Measurements from ENCODE around the gene SIGLEC7.

Gene SIGLEC7

GRCh38 chr19:51110666-51110971 lies 31.5 kb upstream of the SIGLEC7 start:
- ChIA-PET CTCF (interaction anchor here (1.2 to 1.6 kb wide), 2 partner anchors 94 to 108 kb away, joined by 4 to 5 read pairs; no protein-coding TSS in a partner anchor), POLR2A (no interaction called here)
- Histone ChIP-seq H3K27ac (ENCODE audit: extremely low read depth, low read depth, low read length) (no peak overlapping the region), H3K36me3 (ENCODE audit: control insufficient read depth in 2 of 2, insufficient read depth in 1 of 2, low read length in 2 of 2) (peaks cover 0 to 3% of the 10 kb centered on the region in 2 experiments; a peak in 1 of 3 replicates), H3K9me3 (ENCODE audit: control insufficient read depth, insufficient read depth, low read depth, low read length) (no peaks in the 10 kb centered on the region), H3K4me3 (ENCODE audit: low read depth, low read length) (no peak overlapping the region), H3K4me1 (ENCODE audit: control insufficient read depth, insufficient read depth, low read length) (no peaks in the 10 kb centered on the region)
- no peak for TF ChIP-seq ZNF394 (tag by site-specific recombination; IDR thresholded peaks at IDR 0.05; ENCODE audit: borderline replicate concordance)
- no peak for TF ChIP-seq ZNF133 (tag by site-specific recombination; IDR thresholded peaks at IDR 0.05)
- TF ChIP-seq, protein P1, sequence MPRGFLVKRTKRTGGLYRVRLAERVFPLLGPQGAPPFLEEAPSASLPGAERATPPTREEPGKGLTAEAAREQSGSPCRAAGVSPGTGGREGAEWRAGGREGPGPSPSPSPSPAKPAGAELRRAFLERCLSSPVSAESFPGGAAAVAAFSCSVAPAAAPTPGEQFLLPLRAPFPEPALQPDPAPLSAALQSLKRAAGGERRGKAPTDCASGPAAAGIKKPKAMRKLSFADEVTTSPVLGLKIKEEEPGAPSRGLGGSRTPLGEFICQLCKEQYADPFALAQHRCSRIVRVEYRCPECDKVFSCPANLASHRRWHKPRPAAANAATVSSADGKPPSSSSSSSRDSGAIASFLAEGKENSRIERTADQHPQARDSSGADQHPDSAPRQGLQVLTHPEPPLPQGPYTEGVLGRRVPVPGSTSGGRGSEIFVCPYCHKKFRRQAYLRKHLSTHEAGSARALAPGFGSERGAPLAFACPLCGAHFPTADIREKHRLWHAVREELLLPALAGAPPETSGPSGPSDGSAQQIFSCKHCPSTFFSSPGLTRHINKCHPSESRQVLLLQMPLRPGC (tag by site-specific recombination; IDR thresholded peaks at IDR 0.05), result no peak
- no peak for TF ChIP-seq KLF1 (tag by site-specific recombination; IDR thresholded peaks at IDR 0.05)
- TF ChIP-seq ZNF37A (tag by site-specific recombination; IDR thresholded peaks at IDR 0.05), result no peak
- no peak for TF ChIP-seq HOXD13 (CRISPR knock-in tag; IDR thresholded peaks at IDR 0.05; ENCODE audit: borderline replicate concordance)
- TF ChIP-seq ZNF580 (tag by site-specific recombination; IDR thresholded peaks at IDR 0.05), result no peak
- TF ChIP-seq, protein P2, sequence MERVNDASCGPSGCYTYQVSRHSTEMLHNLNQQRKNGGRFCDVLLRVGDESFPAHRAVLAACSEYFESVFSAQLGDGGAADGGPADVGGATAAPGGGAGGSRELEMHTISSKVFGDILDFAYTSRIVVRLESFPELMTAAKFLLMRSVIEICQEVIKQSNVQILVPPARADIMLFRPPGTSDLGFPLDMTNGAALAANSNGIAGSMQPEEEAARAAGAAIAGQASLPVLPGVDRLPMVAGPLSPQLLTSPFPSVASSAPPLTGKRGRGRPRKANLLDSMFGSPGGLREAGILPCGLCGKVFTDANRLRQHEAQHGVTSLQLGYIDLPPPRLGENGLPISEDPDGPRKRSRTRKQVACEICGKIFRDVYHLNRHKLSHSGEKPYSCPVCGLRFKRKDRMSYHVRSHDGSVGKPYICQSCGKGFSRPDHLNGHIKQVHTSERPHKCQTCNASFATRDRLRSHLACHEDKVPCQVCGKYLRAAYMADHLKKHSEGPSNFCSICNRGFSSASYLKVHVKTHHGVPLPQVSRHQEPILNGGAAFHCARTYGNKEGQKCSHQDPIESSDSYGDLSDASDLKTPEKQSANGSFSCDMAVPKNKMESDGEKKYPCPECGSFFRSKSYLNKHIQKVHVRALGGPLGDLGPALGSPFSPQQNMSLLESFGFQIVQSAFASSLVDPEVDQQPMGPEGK (tag by site-specific recombination; IDR thresholded peaks at IDR 0.05), result no peak
- TF ChIP-seq ZFP37 (tag by site-specific recombination; IDR thresholded peaks at IDR 0.05), result no peak
- TF ChIP-seq MYNN (tag by site-specific recombination; IDR thresholded peaks at IDR 0.05; ENCODE audit: borderline replicate concordance), result no peak
- TF ChIP-seq ZNF121 (tag by site-specific recombination; IDR thresholded peaks at IDR 0.05), result no peak
- TF ChIP-seq ZNF521 (tag by site-specific recombination; IDR thresholded peaks at IDR 0.05), result no peak
- TF ChIP-seq ZNF184 (tag by site-specific recombination; IDR thresholded peaks at IDR 0.05), result no peak
- TF ChIP-seq ZNF664 (tag by site-specific recombination; IDR thresholded peaks at IDR 0.05), result no peak
- TF ChIP-seq, protein P3, sequence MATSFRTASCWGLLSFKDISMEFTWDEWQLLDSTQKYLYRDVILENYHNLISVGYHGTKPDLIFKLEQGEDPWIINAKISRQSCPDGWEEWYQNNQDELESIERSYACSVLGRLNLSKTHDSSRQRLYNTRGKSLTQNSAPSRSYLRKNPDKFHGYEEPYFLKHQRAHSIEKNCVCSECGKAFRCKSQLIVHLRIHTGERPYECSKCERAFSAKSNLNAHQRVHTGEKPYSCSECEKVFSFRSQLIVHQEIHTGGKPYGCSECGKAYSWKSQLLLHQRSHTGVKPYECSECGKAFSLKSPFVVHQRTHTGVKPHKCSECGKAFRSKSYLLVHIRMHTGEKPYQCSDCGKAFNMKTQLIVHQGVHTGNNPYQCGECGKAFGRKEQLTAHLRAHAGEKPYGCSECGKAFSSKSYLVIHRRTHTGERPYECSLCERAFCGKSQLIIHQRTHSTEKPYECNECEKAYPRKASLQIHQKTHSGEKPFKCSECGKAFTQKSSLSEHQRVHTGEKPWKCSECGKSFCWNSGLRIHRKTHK (tag by site-specific recombination; IDR thresholded peaks at IDR 0.05), result no peak
- TF ChIP-seq ZIC2 (tag by site-specific recombination; IDR thresholded peaks at IDR 0.05), result no peak
- no peak for TF ChIP-seq ZBTB48 (tag by site-specific recombination; IDR thresholded peaks at IDR 0.05)
- no peak for TF ChIP-seq YY1 (tag by site-specific recombination; IDR thresholded peaks at IDR 0.05)
- TF ChIP-seq ZNF645 (tag by site-specific recombination; IDR thresholded peaks at IDR 0.05), result no peak
- TF ChIP-seq ZNF529 (tag by site-specific recombination; IDR thresholded peaks at IDR 0.05; ENCODE audit: insufficient replicate concordance), result no peak

DNA sequence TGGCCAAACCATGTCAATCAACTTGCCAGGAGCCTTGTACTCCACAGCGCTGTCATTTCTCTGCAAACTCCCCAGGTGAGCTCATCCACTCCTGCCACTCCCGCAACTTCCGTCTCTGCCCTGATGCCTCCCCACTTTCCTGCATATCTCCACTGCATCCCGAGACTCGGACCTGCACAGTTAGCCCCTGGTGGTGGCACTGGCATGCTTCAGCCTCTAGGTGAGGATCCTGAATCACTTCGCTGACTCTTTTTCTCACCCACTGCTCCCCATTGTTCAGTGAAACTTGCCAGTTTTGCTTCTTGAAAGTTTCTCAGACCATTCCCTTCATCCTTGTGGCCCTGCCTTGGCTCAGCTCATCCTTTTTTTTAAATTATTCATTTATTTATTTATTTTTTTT lies 30.5 kb upstream of the SIGLEC7 start:
- Histone ChIP-seq H3K27ac (ENCODE audit: extremely low read depth, low read depth, low read length) (no peak overlapping the region), H3K9me3 (ENCODE audit: control insufficient read depth, insufficient read depth, low read depth, low read length) (no peaks in the 10 kb centered on the region), H3K4me1 (ENCODE audit: control insufficient read depth, insufficient read depth, low read length) (no peaks in the 10 kb centered on the region), H3K36me3 (ENCODE audit: control insufficient read depth in 2 of 2, insufficient read depth in 1 of 2, low read length in 2 of 2) (peaks cover 0 to under 1% of the 10 kb centered on the region in 2 experiments; a peak in 1 of 3 replicates), H3K4me3 (ENCODE audit: low read depth, low read length) (no peak overlapping the region)
- CTCF ChIA-PET, result interaction anchor here (0.9 to 1.1 kb wide), 3 partner anchors 9 to 43 kb away, joined by 3 read pairs; no protein-coding TSS in a partner anchor
- POLR2A ChIA-PET, result no interaction called here
- TF ChIP-seq ZNF660 (tag by site-specific recombination; IDR thresholded peaks at IDR 0.05) (no peak), ZNF404 (tag by site-specific recombination; IDR thresholded peaks at IDR 0.05) (no peak), ZNF223 (tag by site-specific recombination; IDR thresholded peaks at IDR 0.05) (no peak), ZNF121 (tag by site-specific recombination; IDR thresholded peaks at IDR 0.05) (no peak), GLIS1 (tag by site-specific recombination; IDR thresholded peaks at IDR 0.05) (no peak), ZNF791 (tag by site-specific recombination; IDR thresholded peaks at IDR 0.05) (no peak)
- TF ChIP-seq, protein P4, sequence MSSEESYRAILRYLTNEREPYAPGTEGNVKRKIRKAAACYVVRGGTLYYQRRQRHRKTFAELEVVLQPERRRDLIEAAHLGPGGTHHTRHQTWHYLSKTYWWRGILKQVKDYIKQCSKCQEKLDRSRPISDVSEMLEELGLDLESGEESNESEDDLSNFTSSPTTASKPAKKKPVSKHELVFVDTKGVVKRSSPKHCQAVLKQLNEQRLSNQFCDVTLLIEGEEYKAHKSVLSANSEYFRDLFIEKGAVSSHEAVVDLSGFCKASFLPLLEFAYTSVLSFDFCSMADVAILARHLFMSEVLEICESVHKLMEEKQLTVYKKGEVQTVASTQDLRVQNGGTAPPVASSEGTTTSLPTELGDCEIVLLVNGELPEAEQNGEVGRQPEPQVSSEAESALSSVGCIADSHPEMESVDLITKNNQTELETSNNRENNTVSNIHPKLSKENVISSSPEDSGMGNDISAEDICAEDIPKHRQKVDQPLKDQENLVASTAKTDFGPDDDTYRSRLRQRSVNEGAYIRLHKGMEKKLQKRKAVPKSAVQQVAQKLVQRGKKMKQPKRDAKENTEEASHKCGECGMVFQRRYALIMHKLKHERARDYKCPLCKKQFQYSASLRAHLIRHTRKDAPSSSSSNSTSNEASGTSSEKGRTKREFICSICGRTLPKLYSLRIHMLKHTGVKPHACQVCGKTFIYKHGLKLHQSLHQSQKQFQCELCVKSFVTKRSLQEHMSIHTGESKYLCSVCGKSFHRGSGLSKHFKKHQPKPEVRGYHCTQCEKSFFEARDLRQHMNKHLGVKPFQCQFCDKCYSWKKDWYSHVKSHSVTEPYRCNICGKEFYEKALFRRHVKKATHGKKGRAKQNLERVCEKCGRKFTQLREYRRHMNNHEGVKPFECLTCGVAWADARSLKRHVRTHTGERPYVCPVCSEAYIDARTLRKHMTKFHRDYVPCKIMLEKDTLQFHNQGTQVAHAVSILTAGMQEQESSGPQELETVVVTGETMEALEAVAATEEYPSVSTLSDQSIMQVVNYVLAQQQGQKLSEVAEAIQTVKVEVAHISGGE (tag by site-specific recombination; conservative IDR thresholded peaks at IDR 0.05; ENCODE audit: low read depth), result 0 out of 2 replicates have a peak, but pooled peaks have one; percentile 8

Data from HEK293 (cell line).